Fibroblast of the conjunctiva (primary cell): ENCODE measurements around the gene KIF26B.

Experiments
- DNase-seq: peaks from one replicate; pipeline ENCODE4 v3.0.0-alpha.2; 2010; ENCODE audit warnings: low read depth

Gene KIF26B

DNA sequence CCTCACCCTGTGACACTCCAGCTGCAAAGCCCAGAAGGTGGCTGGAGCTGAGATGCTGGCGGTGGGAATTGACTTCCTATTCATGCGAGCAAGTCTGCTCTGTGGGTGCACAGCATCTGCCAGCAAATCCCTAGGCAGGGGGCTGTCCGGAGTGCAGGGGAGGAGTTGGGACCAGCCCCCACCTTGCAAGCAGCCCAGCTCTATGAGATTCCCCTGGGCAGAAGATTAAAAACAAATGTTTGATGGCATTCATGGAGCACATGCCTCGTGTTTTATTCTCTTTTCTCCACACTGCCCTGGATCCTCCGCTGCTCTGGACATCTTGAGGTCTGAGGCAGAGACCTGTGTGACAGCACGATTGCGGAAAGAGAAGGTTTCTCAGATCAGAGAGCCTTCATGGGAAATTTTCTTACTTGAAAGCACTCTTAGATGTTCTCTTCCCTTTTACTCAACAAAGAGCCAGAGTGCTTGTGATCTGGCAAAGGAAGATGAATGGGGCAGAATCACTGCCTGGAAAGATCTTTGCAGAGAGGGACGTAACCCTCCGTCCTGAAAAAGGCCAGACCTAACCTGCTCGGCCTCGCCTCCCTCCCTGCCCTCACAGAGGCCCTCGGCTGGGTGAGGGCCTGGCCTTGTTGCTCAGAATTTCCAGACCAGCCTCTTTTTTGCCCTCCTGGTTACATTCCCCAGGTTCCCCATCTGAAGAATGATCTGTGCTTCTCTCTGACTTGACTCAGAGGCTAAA is 597.1 kb downstream of the KIF26B start:
- no peak for DNase-seq

GRCh38 chr1:245752561-245752960 is 597.8 kb downstream of the KIF26B start:
- DNase-seq = no peak

DNA sequence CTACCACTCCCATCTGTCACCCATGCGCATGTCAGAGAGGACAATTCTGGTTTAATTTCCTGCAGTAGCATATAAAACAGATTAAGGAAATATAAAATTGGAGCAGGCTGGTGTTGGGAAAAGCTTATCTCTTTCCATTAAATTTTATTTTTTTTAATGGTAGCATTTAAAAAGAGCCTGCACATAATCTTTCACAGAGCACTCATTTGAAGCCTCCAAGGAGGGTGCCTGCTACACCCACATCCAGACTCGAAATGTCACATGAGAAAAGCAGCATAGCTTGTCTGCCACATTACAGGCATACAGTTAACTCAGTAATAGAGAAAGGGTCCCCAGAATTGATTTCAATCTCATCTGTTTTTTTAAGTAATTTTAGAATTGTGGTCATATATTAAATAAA is 599.0 kb downstream of the KIF26B start:
- no peak for DNase-seq

DNA sequence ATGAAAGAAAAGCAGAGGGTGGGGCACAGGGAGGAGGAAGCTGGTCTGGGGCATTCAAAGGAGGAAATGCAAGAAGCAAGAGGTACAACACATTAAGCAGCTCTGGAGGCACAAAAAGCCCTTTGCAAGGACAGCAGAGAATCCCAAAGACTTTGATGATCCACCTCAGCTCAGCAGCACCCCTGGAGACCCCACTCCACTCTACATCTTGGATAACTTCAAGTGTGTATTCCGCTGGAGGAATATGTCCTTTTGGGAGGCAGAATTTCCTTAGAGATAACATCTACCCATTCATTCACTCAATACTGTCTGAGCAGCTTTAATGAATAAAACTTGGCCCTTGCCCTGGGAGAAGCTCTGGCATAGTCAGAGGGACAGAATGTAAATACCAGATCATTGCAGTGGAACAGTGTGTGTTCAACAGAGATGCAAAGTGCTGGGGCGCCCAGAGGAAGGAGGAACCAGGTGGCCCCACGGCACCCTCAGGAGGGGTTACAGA is 599.7 kb downstream of the KIF26B start:
- DNase-seq = no peak
